Epidermal melanocyte (primary cell): ENCODE data around the gene TIMP3.

Experiments used
- DNase-seq: peaks from one replicate; pipeline ENCODE4 v3.0.0; 2011; ENCODE audit warnings: low spot score; ENCODE audit not compliant: insufficient read length

The TIMP3 gene

DNA sequence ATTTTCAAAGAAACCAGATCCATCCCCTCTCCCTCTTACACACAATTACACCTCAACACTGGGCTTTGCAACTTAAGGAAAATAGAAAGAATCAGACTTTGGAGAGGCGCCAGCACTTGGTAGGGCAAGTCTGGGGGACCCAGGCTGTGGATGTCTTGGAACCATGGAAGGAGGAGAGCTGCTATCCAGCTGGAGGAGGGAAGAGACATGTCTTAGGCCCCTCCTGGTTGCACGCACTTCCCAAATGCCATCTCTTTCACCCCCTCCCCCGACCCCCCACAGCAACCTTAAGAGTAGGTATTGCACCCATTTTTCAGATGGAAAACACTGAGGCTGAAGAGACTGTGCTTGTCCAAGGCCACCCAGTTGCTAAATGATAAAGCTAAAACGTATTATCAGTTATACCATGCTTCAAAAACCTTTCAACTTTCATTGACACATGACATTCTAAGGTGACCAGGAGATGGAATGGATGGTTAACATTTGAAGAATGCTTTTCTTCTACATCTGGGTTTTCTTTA lies 3.9 kb downstream of the TIMP3 start:
- DNase-seq, result no peak

DNA sequence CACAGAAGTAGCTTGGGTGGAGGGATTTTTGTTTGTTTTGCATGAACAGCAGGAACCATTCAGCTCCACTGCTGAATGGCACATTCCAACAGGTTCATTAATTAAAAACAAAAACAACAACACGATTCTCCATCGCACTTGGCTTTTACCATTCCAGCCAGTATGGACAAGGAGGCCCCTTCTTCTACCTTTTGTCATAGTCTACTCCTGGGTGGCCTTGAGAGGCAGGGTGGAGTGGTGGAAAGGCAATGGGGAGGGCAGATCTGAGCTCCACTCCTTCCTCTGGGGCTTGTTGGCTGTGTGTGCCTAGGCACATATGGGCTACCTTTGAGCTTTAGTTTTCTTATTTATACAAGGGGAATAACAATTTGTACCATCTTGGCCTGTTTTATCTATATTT lies 4.8 kb downstream of the TIMP3 start:
- no peak for DNase-seq

DNA sequence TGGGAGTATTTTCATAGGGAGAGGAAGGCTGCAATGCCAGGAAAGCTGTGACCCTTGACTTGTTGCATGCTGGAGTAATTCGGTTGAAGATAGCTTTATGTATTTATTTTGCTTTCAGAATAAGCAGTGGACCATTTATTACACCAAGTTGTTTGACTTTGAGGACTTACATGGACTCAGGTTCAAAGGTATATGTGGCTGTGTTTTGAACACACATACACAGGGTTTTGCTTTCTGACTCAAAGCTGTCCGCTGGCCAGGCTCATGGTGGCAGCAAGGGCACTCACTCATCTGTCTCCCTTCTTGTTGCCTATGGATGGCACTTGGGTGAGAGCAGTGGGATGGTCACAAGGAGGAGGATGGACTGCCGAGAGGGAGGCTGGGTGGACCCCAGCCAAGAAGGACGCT lies 6.5 kb downstream of the TIMP3 start:
- no peak for DNase-seq

DNA sequence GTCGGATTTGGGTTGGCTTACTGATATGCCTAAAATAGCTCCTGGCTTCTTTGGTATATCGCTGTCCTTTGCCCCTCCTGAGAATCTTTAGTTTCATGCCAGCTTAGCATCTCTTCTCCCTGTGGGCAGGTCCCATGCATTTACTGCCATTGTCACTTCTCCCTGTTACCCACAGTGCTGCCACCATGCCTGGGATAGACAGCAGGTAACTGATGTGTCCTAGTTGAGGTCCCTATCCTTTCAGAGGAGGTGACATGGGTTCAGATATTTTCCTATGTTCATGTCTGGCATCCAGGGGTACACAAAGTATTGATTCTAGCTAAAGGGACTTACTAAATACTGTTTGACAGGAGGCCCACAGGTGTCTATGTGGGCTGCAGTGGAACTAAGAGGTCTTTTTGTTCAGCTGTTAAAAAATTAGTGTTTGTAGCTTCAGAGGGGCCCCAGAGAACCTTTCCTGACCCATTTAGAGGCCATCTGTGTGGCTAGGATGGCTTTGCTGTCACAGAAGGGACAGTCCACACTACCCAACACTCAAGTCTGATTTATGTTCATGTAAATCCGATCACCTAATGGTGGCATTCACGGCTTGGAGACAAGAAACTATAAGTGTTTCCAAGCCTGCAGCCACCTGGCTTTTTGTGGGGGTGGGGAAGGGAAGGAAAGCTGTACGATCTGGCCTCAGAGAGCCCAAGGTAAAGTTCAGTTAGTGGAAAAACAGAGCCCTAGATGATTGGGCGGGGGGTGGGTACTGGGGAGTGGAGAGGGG lies 8.5 kb downstream of the TIMP3 start:
- no peak for DNase-seq

DNA sequence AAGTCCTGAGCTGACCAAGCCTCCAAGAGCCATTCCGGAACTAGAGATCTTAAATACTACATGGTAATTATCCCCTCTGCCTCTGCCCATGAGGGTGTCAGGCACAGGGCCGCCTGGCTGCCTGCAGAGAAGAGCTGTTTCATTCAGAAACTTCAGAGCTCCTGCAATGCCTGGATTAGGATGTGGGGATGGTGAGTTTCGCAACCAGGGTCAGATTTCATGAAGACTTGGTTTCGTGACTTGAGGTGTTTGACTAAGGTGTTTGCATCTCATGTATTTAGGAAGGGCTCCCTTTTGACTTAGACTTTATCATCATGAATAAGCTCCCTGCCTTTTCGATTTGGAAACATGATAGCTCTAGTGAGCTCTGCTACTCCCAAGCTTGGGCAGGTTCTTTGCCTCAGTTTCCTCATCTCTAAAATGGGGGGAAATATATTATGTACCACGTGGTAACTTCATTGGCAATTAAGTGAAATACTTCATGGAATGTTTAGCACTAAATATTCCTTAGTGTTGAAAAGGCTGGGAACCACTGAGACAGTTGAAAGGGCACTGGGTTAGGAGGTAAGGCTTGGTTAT lies 9.1 kb downstream of the TIMP3 start:
- DNase-seq, result no peak

DNA sequence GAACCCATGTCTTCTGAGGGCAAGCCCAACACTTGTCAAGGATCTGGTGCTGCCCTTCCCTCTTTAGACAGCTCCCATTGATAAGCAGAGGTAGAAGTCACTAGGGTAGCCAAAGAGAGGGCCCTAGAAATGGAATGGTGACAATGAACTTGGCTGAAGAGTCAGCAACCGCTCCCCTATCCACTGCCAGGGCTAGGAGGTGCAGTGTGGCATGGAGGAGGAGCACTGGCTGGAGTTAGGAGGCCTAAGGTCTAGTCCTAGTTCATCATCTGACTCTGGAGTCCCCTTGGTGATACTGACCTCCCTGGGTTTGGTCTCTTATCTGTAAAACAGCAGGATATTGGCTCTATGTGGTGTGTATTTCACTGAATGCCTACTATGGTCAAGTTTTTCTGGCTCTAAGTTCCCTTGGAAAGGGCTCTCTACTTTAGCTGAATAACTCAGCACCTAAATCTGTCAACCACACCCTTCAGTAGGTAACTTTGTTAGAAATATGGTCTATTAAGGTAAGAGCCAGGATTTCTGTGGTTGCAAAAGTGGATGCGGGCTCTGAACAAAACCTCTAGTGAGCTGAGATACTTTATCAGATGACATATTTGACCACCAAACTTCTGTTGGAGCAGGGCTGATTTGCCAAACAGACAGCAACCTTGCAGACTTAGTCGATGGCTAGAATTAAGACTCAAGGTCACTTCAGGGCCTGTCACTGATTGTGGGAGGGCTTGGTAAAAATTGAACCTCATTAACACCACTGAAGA lies 10.5 kb downstream of the TIMP3 start:
- DNase-seq, result no peak

DNA sequence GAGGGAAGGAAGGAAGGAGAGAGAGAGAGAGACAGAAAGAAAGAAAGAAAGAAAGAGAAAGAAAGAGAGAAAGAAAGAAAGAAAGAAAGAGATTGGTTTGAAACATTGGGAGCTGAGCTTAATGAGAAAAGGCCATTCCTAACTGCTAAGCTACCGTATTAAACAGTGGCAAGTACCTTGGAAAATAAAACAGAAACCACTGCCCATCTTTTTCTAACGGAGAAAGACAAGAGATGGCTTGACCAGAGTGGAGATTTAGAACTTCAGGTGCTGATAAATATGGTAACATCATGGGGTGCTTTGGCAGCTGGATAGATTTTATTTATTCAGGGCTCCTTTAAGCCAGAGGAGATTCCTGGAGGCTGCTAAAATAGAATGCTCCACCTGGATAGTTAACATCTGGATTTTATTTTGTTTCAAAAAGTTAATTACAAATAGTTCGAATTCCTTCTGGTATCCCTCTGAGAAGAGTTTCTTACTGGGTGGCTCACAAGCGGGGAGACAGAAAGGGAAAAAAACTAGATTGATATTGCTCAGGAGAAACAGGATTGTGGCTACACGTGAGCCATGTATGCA lies 12.9 kb downstream of the TIMP3 start:
- DNase-seq, result no peak

DNA sequence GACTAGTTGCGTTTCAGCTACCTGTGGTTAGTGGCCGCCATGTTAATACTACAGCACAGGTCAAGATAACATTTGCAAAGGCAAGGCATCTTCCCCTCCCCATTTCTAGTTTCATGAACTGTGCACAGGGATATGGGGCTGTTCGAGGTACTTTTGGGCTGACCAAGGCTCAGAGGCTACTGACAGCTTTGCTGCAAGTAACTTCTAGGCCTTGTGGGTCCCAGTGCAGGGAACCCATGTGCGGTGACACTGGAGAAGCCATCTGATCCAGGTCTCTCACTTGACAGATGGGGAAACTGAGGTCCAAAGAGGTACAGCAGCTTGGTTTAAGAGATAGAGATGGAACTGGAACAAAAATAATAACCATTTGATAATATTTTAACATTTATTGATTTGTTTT lies 13.6 kb downstream of the TIMP3 start:
- no peak for DNase-seq

DNA sequence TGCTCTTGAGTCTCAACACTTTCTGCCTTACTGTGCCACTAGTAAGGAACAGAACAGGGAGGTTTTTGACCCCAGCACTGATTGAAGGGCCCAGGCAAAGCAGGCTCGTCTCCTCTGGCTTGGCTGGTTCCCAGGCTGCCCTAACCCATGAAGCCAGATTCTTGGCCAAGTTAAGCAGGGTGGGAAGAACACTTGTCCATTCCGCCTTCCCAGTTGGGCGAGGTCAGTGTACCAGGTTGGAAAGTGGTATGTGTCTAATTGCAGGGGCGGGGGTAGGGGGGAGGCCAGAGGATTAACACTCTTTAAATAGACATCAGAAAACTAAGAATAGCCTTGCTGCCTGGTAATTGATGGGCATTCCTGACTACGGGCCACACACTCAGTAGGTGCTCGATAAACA lies 14.4 kb downstream of the TIMP3 start:
- no peak for DNase-seq

DNA sequence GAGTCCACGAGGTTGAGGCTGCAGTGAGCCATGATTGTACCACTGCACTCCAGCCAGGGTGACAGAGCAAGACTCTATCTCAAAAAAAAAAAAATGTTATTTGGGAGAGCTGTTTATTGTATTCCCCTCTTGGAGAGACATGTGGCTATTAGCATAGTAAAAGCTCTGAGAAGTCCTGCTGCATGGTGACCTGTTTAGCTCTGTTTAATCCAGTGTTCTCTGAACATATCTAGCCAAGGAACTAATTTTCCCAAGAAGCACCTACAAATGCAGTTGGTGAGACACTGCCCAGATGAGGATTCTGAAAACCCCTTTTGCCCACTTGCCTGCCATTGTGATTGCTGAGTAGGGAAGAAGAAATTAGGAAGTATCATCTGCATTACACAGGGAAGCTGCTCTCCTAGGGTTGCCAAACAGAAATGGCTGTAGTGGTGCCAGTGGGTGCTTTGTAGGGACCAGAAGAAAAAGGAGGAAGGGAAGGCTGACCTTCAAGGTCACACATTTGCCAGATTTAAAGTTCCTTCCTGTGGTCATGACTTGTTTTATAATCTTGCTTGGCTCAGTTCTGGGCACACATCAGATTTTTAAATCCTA lies 15.7 kb downstream of the TIMP3 start:
- DNase-seq, result no peak

DNA sequence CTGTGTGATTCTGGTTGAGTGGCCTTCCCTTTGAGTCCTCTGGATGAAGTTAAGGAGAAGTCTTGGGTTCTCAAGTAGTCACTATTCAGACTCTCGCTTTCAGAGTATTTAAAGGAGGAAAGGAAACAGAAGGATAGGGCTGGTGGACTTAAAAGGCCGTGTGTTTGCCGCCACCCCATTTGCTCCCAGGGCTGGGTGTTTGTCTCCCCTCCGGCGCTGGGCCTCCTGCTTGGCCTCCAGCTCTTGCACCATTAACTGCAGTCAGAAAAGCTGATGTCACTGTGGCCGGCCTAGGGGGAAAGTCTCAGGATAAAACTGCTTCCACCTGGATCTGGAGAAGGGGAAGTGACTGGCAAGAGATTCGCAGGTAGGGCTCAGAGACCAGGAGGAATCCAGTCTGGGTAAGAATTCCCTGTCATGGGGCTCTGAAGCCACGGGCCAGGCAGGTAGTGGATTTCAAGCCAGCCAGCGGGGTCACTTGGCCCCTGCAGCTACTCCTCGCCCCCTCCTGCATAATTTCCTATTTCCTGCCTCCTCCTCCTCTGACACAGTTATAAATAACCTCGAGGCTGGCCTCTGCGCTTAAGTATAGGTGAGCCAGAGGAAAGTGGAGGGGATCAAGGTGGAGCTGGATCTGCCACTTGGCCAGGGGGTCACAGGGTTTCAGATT lies 17.1 kb downstream of the TIMP3 start:
- no peak for DNase-seq

DNA sequence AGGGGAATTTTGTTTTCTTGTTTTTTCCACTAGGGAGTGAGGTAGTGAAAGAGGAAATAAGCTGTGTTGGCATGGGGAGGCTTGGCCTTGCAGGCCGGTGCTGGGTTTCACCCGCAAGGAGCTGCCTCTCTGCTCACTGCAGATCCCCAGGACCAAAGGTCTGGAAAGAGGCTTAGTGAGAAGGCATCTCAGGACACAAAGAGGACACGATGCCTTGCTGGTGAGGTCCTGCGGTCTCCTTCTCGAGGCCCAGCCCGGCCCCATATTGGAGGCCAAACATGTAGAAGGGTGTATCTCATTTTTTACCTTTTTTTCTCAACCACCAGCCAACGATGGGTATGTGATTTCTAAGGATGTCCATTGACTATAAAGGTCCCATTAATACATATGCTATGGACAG lies 17.6 kb downstream of the TIMP3 start:
- no peak for DNase-seq

DNA sequence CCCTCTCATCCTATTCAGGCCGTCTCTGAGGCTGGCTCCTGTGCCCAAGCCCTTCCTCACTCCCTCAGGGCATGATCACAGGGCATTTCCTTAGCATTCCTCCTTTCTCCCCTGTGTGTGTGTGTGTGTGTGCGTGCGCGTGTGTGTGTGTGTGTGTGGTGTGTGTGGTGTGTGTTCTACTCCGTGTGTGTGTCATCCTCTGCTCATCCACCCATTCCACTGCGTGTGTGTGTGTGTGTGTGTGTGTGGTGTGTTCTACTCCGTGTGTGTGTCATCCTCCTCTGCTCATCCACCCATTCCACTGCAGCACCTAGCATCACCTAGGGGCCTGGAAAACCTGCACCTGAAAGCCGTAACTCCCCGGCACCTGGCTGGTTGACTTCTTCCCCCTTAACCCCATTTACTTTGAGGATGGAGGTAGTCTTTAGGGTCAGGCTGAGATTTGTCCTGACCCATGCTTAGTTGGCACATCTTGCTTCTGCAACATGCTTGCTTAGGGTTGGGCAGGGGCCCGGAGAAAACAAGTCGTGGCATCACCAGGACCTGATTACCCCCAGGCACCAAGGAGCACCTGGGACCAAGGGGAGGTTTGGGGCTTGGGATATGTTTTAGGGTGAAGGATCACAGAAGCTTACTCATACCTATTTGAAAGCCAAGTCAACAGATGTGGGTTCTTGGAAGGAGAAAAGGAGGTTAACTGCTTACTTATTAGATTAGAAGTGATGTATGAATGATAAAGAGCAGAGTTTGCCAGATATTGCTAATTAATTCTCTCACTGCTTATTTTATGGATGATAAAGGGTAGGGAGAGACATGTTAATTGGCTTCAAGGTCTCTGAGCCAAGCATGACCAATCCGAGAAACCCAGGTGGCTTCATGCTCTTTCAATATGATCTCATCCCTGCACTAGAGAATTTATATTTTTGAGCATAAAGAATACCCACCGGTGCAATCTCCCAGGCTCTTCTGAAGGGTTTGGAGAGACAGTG lies 18.9 kb downstream of the TIMP3 start:
- DNase-seq, result no peak

DNA sequence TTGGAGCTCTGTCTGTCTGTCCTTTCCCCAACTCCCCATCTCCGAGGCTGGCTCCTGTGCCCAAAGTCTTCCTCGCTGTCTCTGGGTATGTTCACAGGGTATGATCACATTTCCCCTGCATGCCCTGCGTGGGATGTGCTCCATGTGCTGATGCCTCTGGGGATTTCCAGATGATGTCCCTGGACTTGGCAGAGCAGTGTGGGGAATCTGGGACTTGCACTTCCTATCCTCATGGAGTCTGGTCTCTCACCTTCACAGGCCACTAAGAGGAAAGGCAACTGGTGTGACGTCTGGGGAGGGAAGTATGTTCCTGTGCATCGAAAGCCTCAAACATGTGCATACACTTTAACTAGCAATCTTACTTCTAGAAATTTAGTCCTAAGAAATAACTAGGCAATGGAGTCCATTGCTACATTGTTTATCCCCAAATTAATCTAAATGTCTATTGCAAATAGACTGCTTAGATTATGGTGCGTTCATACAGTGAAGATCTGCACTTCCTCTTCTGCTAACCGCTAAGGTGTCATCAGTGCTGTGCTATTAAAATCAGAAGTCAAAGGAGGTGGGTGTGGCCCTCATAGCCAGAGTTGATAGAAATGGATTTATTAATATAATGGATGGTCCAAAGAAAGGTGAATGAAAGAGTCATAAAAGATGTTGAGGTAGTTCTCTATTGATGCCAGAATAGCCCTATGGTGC lies 20.8 kb downstream of the TIMP3 start:
- no peak for DNase-seq

DNA sequence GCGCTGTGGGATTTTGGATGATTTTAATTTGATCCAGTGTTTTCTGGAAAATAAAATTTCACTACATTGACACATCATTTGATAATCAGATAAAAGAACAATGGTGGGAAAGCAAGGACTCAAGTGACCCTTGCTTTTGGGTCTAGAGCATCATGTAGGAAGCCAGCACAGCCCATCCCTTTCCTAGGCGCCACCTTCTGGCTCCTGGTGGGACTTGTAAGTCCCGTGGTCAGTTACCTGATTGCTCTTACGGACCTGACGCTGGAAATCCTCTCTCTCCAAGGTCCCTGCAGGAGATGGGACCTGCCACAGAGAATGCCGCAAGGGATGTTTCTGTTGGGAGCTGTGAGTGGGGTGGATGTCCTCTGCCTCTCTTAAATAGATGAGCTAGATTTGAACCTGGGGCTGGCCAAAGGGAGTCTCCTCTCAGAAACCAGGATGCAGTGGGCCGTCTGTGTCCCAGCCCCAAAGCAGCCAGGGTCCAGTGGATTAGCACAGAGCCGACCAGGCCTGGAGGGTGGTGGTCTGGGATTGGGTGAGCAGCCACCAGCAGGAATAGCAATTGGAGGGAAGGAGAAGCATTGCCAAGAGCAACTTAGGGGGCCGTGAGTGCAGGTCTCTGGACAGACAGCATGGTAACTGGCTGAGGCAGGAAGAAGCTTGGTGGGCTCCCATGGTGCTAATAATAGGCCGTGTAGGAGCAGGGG lies 21.7 kb downstream of the TIMP3 start:
- no peak for DNase-seq

DNA sequence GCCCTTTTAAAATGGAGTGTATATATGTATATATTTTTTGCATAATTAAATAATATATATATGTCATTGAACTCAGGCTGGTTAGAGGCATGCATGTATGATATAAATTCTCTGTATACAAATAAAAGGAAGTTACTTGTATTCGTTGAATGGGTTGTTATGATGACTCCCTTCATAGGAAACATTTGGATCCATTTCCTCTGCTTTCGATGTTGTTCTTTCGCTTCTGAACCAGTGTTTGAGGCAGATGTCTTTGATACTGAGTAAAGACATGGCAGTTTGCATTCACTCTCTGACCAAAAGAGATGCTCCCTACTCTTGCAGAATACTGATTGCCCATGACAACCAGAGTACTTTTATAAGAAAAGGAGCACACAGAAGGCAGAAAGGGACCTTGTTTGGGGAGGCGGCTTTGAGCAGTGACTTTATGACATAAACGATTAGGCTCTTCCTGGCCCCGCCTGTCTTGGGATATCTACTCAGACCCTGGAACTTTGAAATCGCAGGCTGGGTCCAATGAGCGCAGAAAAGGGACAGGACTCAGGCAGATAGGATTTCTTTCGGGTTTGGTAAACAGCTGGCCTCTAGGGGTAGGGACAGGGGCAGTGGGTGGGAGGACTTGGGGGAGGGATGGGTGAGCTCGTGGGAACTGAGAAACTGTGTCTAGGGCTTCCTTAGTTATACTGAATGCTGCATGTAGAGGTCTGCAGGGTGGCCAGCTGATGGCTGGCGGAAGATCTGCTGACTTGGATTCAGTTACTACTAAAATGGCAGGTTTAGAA lies 23.2 kb downstream of the TIMP3 start:
- DNase-seq, result no peak

DNA sequence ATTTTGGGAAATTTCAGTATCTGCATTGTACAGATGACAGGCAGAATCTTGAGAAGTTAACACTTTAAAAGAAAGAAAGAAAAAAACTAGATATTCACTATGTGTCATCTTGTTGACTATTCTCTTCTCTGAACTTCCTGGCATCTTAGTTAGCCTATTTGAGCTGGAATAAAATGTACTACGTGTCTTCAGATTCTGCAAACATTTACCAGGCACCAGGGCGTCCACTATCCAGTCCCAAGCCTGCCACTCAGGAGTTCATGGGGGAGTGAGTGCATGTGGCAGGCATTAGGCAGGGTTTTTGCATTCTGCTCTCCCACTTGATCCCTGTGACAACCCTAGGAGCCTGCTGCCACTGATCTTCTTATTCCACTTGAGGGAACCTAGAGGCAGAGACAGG lies 25.0 kb downstream of the TIMP3 start:
- DNase-seq, result no peak

DNA sequence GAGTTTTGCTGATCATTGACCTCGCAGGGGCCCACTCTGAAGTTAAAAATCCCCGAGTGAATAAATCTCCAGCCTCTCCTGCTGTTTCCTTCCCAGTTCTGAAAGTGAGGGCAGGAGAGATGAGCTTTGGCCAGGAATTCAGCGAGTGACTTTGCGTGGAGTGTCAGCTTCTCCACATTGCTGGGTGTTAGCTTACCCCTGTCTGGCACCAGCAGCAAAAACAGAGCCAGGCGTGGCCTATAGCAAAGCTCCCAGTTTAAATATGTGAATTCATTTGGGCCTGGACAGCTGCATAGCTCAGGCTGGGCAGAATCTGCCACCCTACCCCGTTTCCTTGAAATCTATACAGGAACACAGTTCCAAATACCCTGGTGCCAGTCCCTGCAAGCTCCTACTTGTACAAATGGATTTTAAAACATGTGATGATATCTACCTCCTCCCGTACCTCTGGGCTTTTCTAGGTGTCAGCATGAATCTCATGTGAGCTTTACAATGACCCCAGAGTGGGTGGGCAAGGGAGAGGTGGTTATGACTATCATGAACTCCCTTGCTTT lies 25.6 kb downstream of the TIMP3 start:
- no peak for DNase-seq
